Fibroblast of the aortic adventitia (primary cell): ENCODE data around the gene PTPRC. TPM values are rescaled to one million over a fixed set of nuclear protein-coding genes. Genes with fewer than 3 reads are reported as not detected.

Source experiments
- DNase-seq: peaks from one replicate; pipeline ENCODE4 v3.0.0-alpha.2; 2010; ENCODE audit warnings: low read depth
- H3K4me3 ChIP-seq: 2 replicates; pipeline ENCODE4 v1.5.1; 2011; ENCODE audit warnings: low read depth, mild to moderate bottlenecking, control low read depth, low read length, moderate library complexity
- CTCF ChIP-seq: IDR thresholded peaks from 2 replicates; pipeline ENCODE4 v1.5.1; 2011; ENCODE audit warnings: mild to moderate bottlenecking, low read length, control low read depth, inconsistent platforms; ENCODE audit not compliant: insufficient read depth
- total RNA-seq: library from RNA; depleted of rRNA; stranded (reverse); fragments of >200 nt; gene quantifications from 2 replicates; pipeline ENCODE4 v1.2.3, GENCODE V29; 2012; ENCODE audit warnings: low replicate concordance

The PTPRC gene
- total RNA-seq, 1 donor = 0.09 TPM

- TF ChIP-seq CTCF = no peak
- DNase-seq = no peak
- H3K4me3 ChIP-seq = no peak overlapping the region
Observed at GRCh38 chr1:198750081-198750480, 111.2 kb downstream of the PTPRC start.

- DNase-seq = no peak
- H3K4me3 ChIP-seq = no peak overlapping the region
- TF ChIP-seq CTCF = no peak
Observed at GRCh38 chr1:198751741-198752140, 112.9 kb downstream of the PTPRC start.

- TF ChIP-seq CTCF = no peak
- no peak overlapping the region for H3K4me3 ChIP-seq
- DNase-seq = no peak
Observed at GRCh38 chr1:198754670-198755069, 115.8 kb downstream of the PTPRC start.

DNA sequence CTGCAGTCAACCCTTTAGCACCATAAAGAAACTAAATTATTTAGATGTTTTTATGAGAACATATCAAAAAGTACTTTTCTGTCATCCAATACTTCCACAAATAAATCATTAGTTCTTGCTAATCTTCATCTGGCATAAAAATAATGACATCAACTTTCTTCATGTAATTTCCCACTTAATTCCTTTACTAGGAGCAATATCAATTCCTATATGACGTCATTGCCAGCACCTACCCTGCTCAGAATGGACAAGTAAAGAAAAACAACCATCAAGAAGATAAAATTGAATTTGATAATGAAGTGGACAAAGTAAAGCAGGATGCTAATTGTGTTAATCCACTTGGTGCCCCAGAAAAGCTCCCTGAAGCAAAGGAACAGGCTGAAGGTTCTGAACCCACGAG lies 116.9 kb downstream of the PTPRC start:
- DNase-seq = no peak
- no peak for TF ChIP-seq CTCF
- no peak overlapping the region for H3K4me3 ChIP-seq

GRCh38 chr1:198756470-198756869 lies 117.6 kb downstream of the PTPRC start:
- DNase-seq = peak; percentile 66
- no peak overlapping the region for H3K4me3 ChIP-seq
- peak; percentile 24 for TF ChIP-seq CTCF

GRCh38 chr1:198761859-198762616 lies 123.2 kb downstream of the PTPRC start:
- H3K4me3 ChIP-seq = no peak overlapping the region
- no peak for TF ChIP-seq CTCF
- no peak for DNase-seq

DNA sequence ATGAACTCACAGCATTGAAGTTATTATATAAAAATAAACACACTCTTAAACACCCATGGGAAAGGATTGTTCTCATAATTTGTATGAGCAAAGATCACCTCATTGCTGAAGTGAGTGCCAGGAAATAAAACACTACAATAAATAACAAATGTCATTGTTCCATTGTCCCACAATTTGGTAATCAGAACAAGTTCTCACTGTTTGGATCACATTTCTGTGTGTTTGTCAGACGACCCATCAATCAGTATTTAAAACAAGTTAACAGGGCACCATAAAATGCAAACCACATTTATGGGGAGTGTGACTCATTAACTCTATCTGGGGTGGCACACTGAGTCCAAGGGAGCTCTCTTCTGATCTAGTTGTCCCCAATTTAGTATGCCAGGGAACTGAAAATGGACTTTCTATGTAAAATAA lies 124.5 kb downstream of the PTPRC start:
- no peak overlapping the region for H3K4me3 ChIP-seq
- DNase-seq = peak; percentile 70
- TF ChIP-seq CTCF = no peak
